Amniotic stem cell (primary cell): ENCODE measurements around the gene IGFL4.

Source experiments
- DNase-seq: peaks from one replicate; lab custom pipeline; 2025; lab: John Stamatoyannopoulos, UW

Gene IGFL4

GRCh38 chr19:46020819-46021125 lies 20.0 kb downstream of the IGFL4 start:
- no peak for DNase-seq

GRCh38 chr19:46019270-46019669 lies 21.5 kb downstream of the IGFL4 start:
- no peak for DNase-seq

- no peak for DNase-seq
Observed at GRCh38 chr19:46018729-46019251, 22.0 kb downstream of the IGFL4 start.

- no peak for DNase-seq
Observed at GRCh38 chr19:46017874-46018675, 22.7 kb downstream of the IGFL4 start.

GRCh38 chr19:46017095-46017429 lies 23.7 kb downstream of the IGFL4 start:
- DNase-seq, result no peak

- peak; percentile 60 for DNase-seq
Observed at GRCh38 chr19:46016426-46017094, 24.2 kb downstream of the IGFL4 start.

GRCh38 chr19:46015687-46016425 lies 24.9 kb downstream of the IGFL4 start:
- DNase-seq, result no peak

- DNase-seq, result no peak
Observed at GRCh38 chr19:46014941-46015686, 25.7 kb downstream of the IGFL4 start.

GRCh38 chr19:46014534-46014933 lies 26.3 kb downstream of the IGFL4 start:
- no peak for DNase-seq

GRCh38 chr19:46009530-46010510 lies 31.0 kb downstream of the IGFL4 start:
- no peak for DNase-seq

- DNase-seq, result no peak
Observed at GRCh38 chr19:46006411-46006810, 34.4 kb downstream of the IGFL4 start.

- no peak for DNase-seq
Observed at GRCh38 chr19:46002678-46003275, 38.0 kb downstream of the IGFL4 start.

GRCh38 chr19:46000491-46001246 lies 40.1 kb downstream of the IGFL4 start:
- no peak for DNase-seq

GRCh38 chr19:45999653-46000121 lies 41.1 kb downstream of the IGFL4 start:
- DNase-seq, result no peak

GRCh38 chr19:45998834-45999233 lies 42.0 kb downstream of the IGFL4 start:
- DNase-seq, result no peak

- DNase-seq, result no peak
Observed at GRCh38 chr19:45996933-45997332, 43.9 kb downstream of the IGFL4 start.

- DNase-seq, result no peak
Observed at GRCh38 chr19:45995715-45996385, 45.0 kb downstream of the IGFL4 start.

- peak; percentile 99 for DNase-seq
Observed at GRCh38 chr19:45994998-45995714, 45.6 kb downstream of the IGFL4 start, which contains the start of gene CCDC61. Gene CCDC61 (plus strand): TSS chr19:45995467. CDS start chr19:46003019, 7,552 bp downstream.
